Caco-2 (cell line): ENCODE measurements around the gene ATP1A2. TPM values are rescaled to one million over a fixed set of nuclear protein-coding genes. Genes with fewer than 3 reads are reported as not detected.

Source experiments
- BruUV-seq: library from RNA; stranded (reverse); fragments of 400-500 nt; replicated peaks from 2 replicates; lab custom pipeline; 2021; lab: Mats Ljungman, UMichigan
- CTCF ChIA-PET: fragments of 300-600 bp; sonication (Branson Sonifier 250); formaldehyde crosslinking; loops from one replicate; lab custom pipeline; 2022; ENCODE audit warnings: antibody characterized with exemption; lab: Charles Lee
- POLR2A ChIA-PET: fragments of 300-600 bp; sonication (Branson Sonifier 250); formaldehyde crosslinking; loops from one replicate; lab custom pipeline; 2022; ENCODE audit warnings: antibody characterized with exemption; lab: Charles Lee
- DNase-seq, 2 experiments: peaks; one replicate each; pipeline versions ENCODE4 v3.0.0 to v3.0.0-alpha.2; 2020 to 2022
- H3K27me3 ChIP-seq: replicated peaks from 2 replicates; pipeline ENCODE4 v1.6.0; 2011; ENCODE audit warnings: low read length; ENCODE audit not compliant: control insufficient read depth, insufficient read depth
- H3K36me3 ChIP-seq: 2 replicates; pipeline ENCODE4 v1.5.1; 2011; ENCODE audit warnings: low read length; ENCODE audit not compliant: control insufficient read depth, insufficient read depth
- H3K4me1 ChIP-seq: fragments of 250-450 bp; sonication (Bioruptor Pico); 2 replicates; pipeline ENCODE4 v1.5.1; 2020; ENCODE audit warnings: mild to moderate bottlenecking
- H3K4me3 ChIP-seq: 2 replicates; pipeline ENCODE4 v1.5.1; 2011; ENCODE audit warnings: low read depth, mild to moderate bottlenecking, control low read depth, low read length
- H3K9me3 ChIP-seq: fragments of 250-450 bp; sonication (Bioruptor Pico); 2 replicates; pipeline ENCODE4 v1.5.1; 2020; ENCODE audit warnings: mild to moderate bottlenecking, moderate library complexity
- H3K27ac Mint-ChIP-seq: one replicate; pipeline ENCODE4 v1.8.0; 2022; ENCODE audit warnings: mixed read lengths; ENCODE audit not compliant: unreplicated experiment
- H3K27me3 Mint-ChIP-seq: one replicate; pipeline ENCODE4 v1.8.0; 2022; ENCODE audit warnings: mixed read lengths; ENCODE audit not compliant: insufficient read depth, unreplicated experiment
- H3K36me3 Mint-ChIP-seq: one replicate; pipeline ENCODE4 v1.8.0; 2022; ENCODE audit warnings: mild to moderate bottlenecking, mixed read lengths; ENCODE audit not compliant: insufficient read depth, unreplicated experiment
- H3K4me1 Mint-ChIP-seq: one replicate; pipeline ENCODE4 v1.8.0; 2022; ENCODE audit warnings: low read depth, mixed read lengths; ENCODE audit not compliant: unreplicated experiment
- H3K4me3 Mint-ChIP-seq: one replicate; pipeline ENCODE4 v1.8.0; 2022; ENCODE audit warnings: mild to moderate bottlenecking, moderate library complexity, mixed read lengths; ENCODE audit not compliant: unreplicated experiment
- H3K9me3 Mint-ChIP-seq: one replicate; pipeline ENCODE4 v1.8.0; 2022; ENCODE audit warnings: mixed read lengths; ENCODE audit not compliant: unreplicated experiment
- CTCF ChIP-seq, 2 experiments: fragments of 200-600 bp in 1 of 2; IDR thresholded peaks; 1 replicate in 1 of 2; 2 replicates in 1 of 2; pipeline versions ENCODE4 v1.5.1 to v1.8.0; 2011 to 2022; ENCODE audit warnings: antibody characterized with exemption in 1 of 2, control low read depth in 1 of 2, inconsistent platforms in 1 of 2, low read depth in 1 of 2, low read length in 1 of 2, mild to moderate bottlenecking in 1 of 2, moderate library complexity in 1 of 2; ENCODE audit not compliant: insufficient read depth in 1 of 2, severe bottlenecking in 1 of 2, unreplicated experiment in 1 of 2
- intact Hi-C: fragments of 100-400 bp; cut with micrococcal nuclease; formaldehyde crosslinking; loops from one replicate; pipeline ENCODE4 v1.10.0; 2022; ENCODE audit not compliant: unreplicated experiment
- total RNA-seq: library from RNA; stranded (reverse); gene quantifications from 2 replicates; pipeline ENCODE4 v1.2.3, GENCODE V29; 2022

The ATP1A2 gene
- total RNA-seq, 1 experiment from 2014 or later = 0.36 TPM

DNA sequence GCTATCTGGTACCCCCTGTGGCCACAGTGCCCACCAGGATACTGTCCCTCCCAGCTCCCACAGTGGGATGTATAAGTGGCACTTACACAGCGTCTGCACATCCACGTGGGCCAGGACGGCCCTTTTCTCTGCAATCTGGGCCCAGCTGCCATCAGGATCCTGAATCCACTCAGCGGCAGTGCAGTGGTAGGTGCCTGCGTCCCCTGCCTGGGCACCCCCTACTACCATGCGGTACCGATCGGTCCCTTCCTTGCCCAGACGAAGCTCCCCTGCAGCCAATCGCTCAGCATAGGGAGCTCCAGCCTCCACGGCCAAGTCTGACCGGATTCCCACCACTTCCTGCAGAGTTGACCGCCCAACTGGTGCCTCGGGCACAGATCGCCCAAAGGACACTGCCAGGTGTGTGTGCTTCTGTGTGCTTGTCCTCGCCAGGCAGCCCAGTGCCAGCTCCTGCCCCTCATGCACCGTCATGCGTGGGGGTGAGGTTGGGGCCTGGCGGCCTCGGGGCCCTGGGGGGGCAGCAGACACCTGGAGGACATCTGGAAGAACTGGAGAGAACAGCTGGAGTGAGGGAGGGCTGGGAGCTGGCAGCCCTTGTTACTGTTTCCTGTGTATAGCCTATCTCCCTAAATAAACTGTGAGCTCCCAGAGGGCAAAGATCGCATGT lies 21.8 kb upstream of the ATP1A2 start:
- Mint-ChIP-seq H3K4me1 (peaks cover 7% of the 10 kb centered on the region), H3K27me3 (no peaks in the 10 kb centered on the region), H3K36me3 (peaks cover 6% of the 10 kb centered on the region), H3K9me3 (no peaks in the 10 kb centered on the region), H3K27ac (no peak overlapping the region), H3K4me3 (no peak overlapping the region)
- POLR2A ChIA-PET = no interaction called here
- Histone ChIP-seq H3K4me3 (no peak overlapping the region), H3K36me3 (no peaks in the 10 kb centered on the region; the same call in 1 of the 2 replicates), H3K9me3 (no peaks in the 10 kb centered on the region), H3K4me1 (peaks cover 16% of the 10 kb centered on the region), H3K27me3 (no peaks in the 10 kb centered on the region)
- BruUV-seq = no TSS peak
- intact Hi-C loops = no loop called here
- DNase-seq = no peak
- CTCF ChIA-PET = no interaction called here
- TF ChIP-seq CTCF (IDR thresholded peaks at IDR 0.05; ENCODE audit: insufficient read depth in 1 of 2, low read depth in 1 of 2, low read length in 1 of 2, severe bottlenecking in 1 of 2, unreplicated experiment in 1 of 2) = no peak

GRCh38 chr1:160094291-160094625 lies 21.3 kb upstream of the ATP1A2 start:
- H3K4me3 Mint-ChIP-seq = no peak overlapping the region
- Histone ChIP-seq H3K9me3 (no peaks in the 10 kb centered on the region), H3K27me3 (no peaks in the 10 kb centered on the region), H3K4me3 (no peak overlapping the region), H3K36me3 (no peaks in the 10 kb centered on the region; the same call in 1 of the 2 replicates), H3K4me1 (peaks cover 19% of the 10 kb centered on the region)
- no peaks in the 10 kb centered on the region for H3K27me3 Mint-ChIP-seq
- intact Hi-C loops = no loop called here
- H3K9me3 Mint-ChIP-seq = no peaks in the 10 kb centered on the region
- no TSS peak for BruUV-seq
- H3K4me1 Mint-ChIP-seq = peaks cover 7% of the 10 kb centered on the region
- CTCF ChIA-PET = no interaction called here
- TF ChIP-seq CTCF (IDR thresholded peaks at IDR 0.05; ENCODE audit: insufficient read depth in 1 of 2, low read depth in 1 of 2, low read length in 1 of 2, severe bottlenecking in 1 of 2, unreplicated experiment in 1 of 2) = no peak
- no peak for DNase-seq
- H3K36me3 Mint-ChIP-seq = peaks cover 6% of the 10 kb centered on the region
- POLR2A ChIA-PET = no interaction called here
- no peak overlapping the region for H3K27ac Mint-ChIP-seq

GRCh38 chr1:160094806-160095205 lies 20.8 kb upstream of the ATP1A2 start:
- Mint-ChIP-seq H3K4me1 (peaks cover 7% of the 10 kb centered on the region), H3K27me3 (no peaks in the 10 kb centered on the region), H3K36me3 (peaks cover 6% of the 10 kb centered on the region), H3K4me3 (no peak overlapping the region), H3K27ac (no peak overlapping the region), H3K9me3 (no peaks in the 10 kb centered on the region)
- DNase-seq = no peak
- BruUV-seq = no TSS peak
- no peak for TF ChIP-seq CTCF (IDR thresholded peaks at IDR 0.05; ENCODE audit: insufficient read depth in 1 of 2, low read depth in 1 of 2, low read length in 1 of 2, severe bottlenecking in 1 of 2, unreplicated experiment in 1 of 2)
- Histone ChIP-seq H3K9me3 (no peaks in the 10 kb centered on the region), H3K4me3 (no peak overlapping the region), H3K27me3 (no peaks in the 10 kb centered on the region), H3K4me1 (peaks cover 23% of the 10 kb centered on the region), H3K36me3 (no peaks in the 10 kb centered on the region; the same call in 1 of the 2 replicates)
- ChIA-PET CTCF (no interaction called here), POLR2A (no interaction called here)
- intact Hi-C loops = no loop called here
